ENCODE measurements around the gene KLHDC4. TPM values are rescaled to one million over a fixed set of nuclear protein-coding genes. Genes with fewer than 3 reads are reported as not detected.

KLHDC4 gene
- total RNA-seq, 1 experiment from 2014 or later, result 50.7 TPM

DNA sequence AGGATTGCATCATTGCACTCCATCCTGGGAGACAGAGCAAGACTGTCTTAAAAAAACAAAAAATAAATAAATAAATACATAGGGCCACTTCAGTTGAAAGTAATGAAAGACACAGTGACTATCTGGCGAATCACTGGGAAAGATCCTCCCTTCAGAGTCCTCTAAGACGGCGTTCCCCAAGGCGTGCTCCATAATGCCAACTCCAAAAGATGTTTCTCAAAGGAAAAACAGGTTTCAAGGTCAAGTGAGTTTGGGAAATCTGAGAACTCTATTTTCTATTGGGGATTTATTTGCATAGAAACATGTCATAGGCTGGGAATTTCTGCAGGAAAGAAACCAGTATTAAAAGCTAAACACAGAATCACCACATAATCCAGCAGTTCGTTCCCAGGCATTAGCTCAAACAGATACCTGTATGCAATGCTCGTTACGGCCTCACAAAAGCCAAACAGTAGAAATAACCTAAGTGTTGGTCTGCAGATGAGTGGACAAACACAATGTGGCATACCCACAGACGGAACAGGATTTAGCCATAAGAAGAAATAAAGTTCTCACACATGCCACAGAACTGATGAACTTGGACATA, 7.9 kb downstream of the KLHDC4 start:
- BruUV-seq (replicated peaks), result no TSS peak
- DNase-seq (ENCODE audit: low read depth, low spot score) (no peak), ATAC-seq (no peak)
- H3K4me3 ChIP-seq (ENCODE audit: low read depth in 2 of 2, low read length in 2 of 2), result no peak overlapping the region
- H3K27ac ChIP-seq (ENCODE audit: low read length), result no peak overlapping the region
- H3K9me3 ChIP-seq (ENCODE audit: control insufficient read depth, insufficient read depth, low read depth, low read length), result no peaks in the 10 kb centered on the region
- intact Hi-C loops (cut with micrococcal nuclease; ENCODE audit: unreplicated experiment) (no loop called here), in situ Hi-C loops (cut with HindIII; ENCODE audit: low pct_unique_long_range_greater_than_20kb, low sequenced_read_pairs) (no loop called here)
- peaks cover 4% of the 10 kb centered on the region; the same call in 1 of the 2 replicates for H3K36me3 ChIP-seq (ENCODE audit: control insufficient read depth, insufficient read depth, low read length)
- ChIA-PET CTCF (no interaction called here), POLR2A (no interaction called here)
- TF ChIP-seq TCF7L2 (IDR thresholded peaks at IDR 0.05; ENCODE audit: low read depth, low read length) (no peak), SIN3A (IDR thresholded peaks at IDR 0.05; ENCODE audit: borderline replicate concordance, insufficient read depth, low read depth, low read length) (no peak)
- TF ChIP-seq, protein P1, sequence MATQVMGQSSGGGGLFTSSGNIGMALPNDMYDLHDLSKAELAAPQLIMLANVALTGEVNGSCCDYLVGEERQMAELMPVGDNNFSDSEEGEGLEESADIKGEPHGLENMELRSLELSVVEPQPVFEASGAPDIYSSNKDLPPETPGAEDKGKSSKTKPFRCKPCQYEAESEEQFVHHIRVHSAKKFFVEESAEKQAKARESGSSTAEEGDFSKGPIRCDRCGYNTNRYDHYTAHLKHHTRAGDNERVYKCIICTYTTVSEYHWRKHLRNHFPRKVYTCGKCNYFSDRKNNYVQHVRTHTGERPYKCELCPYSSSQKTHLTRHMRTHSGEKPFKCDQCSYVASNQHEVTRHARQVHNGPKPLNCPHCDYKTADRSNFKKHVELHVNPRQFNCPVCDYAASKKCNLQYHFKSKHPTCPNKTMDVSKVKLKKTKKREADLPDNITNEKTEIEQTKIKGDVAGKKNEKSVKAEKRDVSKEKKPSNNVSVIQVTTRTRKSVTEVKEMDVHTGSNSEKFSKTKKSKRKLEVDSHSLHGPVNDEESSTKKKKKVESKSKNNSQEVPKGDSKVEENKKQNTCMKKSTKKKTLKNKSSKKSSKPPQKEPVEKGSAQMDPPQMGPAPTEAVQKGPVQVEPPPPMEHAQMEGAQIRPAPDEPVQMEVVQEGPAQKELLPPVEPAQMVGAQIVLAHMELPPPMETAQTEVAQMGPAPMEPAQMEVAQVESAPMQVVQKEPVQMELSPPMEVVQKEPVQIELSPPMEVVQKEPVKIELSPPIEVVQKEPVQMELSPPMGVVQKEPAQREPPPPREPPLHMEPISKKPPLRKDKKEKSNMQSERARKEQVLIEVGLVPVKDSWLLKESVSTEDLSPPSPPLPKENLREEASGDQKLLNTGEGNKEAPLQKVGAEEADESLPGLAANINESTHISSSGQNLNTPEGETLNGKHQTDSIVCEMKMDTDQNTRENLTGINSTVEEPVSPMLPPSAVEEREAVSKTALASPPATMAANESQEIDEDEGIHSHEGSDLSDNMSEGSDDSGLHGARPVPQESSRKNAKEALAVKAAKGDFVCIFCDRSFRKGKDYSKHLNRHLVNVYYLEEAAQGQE (IDR thresholded peaks at IDR 0.05; ENCODE audit: insufficient read depth in 1 of 2, low read depth in 2 of 2, low read length in 1 of 2), result no peak
- H3K27me3 ChIP-seq (ENCODE audit: control insufficient read depth, insufficient read depth, low read length), result no peaks in the 10 kb centered on the region
- H3K4me1 ChIP-seq (ENCODE audit: control insufficient read depth, insufficient read depth, low read length), result no peaks in the 10 kb centered on the region

DNA sequence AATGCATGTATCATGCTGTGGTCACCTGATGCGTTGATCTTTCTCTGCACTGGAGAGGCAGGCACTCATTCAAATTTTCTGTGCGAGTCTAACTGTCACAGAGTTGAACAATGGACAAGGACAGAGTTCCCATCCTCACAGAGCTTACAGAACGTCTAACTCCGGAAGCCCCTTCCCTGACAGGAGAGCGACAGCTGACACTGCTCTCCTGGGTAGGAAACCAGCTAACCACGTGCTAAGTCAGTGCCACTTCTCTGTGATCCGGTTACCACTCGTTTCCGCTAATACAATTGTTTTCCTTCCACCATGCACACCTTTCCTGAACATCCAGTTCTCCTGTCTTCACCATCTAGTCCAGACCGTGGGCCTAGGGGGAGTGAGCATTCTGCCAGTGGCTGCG, 11.3 kb downstream of the KLHDC4 start:
- Histone ChIP-seq H3K27me3 (ENCODE audit: control insufficient read depth, insufficient read depth, low read length) (no peaks in the 10 kb centered on the region), H3K27ac (ENCODE audit: low read length) (no peak overlapping the region), H3K4me3 (ENCODE audit: low read depth in 2 of 2, low read length in 2 of 2) (no peak overlapping the region), H3K9me3 (ENCODE audit: control insufficient read depth, insufficient read depth, low read depth, low read length) (no peaks in the 10 kb centered on the region), H3K36me3 (ENCODE audit: control insufficient read depth, insufficient read depth, low read length) (peaks cover 4% of the 10 kb centered on the region; the same call in 1 of the 2 replicates), H3K4me1 (ENCODE audit: control insufficient read depth, insufficient read depth, low read length) (no peaks in the 10 kb centered on the region)
- no peak for DNase-seq (ENCODE audit: low read depth, low spot score)
- CTCF ChIA-PET, result no interaction called here
- ATAC-seq, result no peak
- BruUV-seq (replicated peaks), result no TSS peak
- intact Hi-C loops (cut with micrococcal nuclease; ENCODE audit: unreplicated experiment) (no loop called here), in situ Hi-C loops (cut with HindIII; ENCODE audit: low pct_unique_long_range_greater_than_20kb, low sequenced_read_pairs) (no loop called here)
- POLR2A ChIA-PET, result no interaction called here
- TF ChIP-seq, protein P2, sequence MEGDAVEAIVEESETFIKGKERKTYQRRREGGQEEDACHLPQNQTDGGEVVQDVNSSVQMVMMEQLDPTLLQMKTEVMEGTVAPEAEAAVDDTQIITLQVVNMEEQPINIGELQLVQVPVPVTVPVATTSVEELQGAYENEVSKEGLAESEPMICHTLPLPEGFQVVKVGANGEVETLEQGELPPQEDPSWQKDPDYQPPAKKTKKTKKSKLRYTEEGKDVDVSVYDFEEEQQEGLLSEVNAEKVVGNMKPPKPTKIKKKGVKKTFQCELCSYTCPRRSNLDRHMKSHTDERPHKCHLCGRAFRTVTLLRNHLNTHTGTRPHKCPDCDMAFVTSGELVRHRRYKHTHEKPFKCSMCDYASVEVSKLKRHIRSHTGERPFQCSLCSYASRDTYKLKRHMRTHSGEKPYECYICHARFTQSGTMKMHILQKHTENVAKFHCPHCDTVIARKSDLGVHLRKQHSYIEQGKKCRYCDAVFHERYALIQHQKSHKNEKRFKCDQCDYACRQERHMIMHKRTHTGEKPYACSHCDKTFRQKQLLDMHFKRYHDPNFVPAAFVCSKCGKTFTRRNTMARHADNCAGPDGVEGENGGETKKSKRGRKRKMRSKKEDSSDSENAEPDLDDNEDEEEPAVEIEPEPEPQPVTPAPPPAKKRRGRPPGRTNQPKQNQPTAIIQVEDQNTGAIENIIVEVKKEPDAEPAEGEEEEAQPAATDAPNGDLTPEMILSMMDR (IDR thresholded peaks at IDR 0.05), result no peak
- TF ChIP-seq TCF7L2 (IDR thresholded peaks at IDR 0.05; ENCODE audit: low read depth, low read length) (no peak), POLR2AphosphoS5 (IDR thresholded peaks at IDR 0.05; ENCODE audit: low read depth, low read length) (no peak), SIN3A (IDR thresholded peaks at IDR 0.05; ENCODE audit: borderline replicate concordance, insufficient read depth, low read depth, low read length) (no peak)
- TF ChIP-seq, protein P1 (IDR thresholded peaks at IDR 0.05; ENCODE audit: insufficient read depth in 1 of 2, low read depth in 2 of 2, low read length in 1 of 2), result no peak
